Measurements from ENCODE around the gene BAG3. TPM values are rescaled to one million over a fixed set of nuclear protein-coding genes. Genes with fewer than 3 reads are reported as not detected.

The BAG3 gene
- total RNA-seq, 1 experiment from 2014 or later = 35.2 TPM

GRCh38 chr10:119644994-119645393 is 6.2 kb upstream of the BAG3 start:
- no peak for DNase-seq
- H3K9me3 Mint-ChIP-seq (ENCODE audit: low read depth, unreplicated experiment) = no peaks in the 10 kb centered on the region
- CTCF ChIA-PET = no interaction called here
- no TSS peak for BruUV-seq (replicated peaks)
- intact Hi-C loops (cut with micrococcal nuclease; ENCODE audit: unreplicated experiment) = no loop called here
- H3K27ac Mint-ChIP-seq (ENCODE audit: unreplicated experiment) = no peak overlapping the region
- H3K4me3 Mint-ChIP-seq (ENCODE audit: low read depth, unreplicated experiment) = no peak overlapping the region
- H3K36me3 Mint-ChIP-seq (ENCODE audit: insufficient read depth, unreplicated experiment) = no peaks in the 10 kb centered on the region
- H3K4me1 Mint-ChIP-seq (ENCODE audit: low read depth, unreplicated experiment) = peaks cover 8% of the 10 kb centered on the region
- no peaks in the 10 kb centered on the region for H3K27me3 Mint-ChIP-seq (ENCODE audit: unreplicated experiment)
- TF ChIP-seq CTCF (IDR thresholded peaks at IDR 0.05; ENCODE audit: unreplicated experiment) = no peak

- Mint-ChIP-seq H3K27ac (ENCODE audit: unreplicated experiment) (peak overlapping the region; percentile 64), H3K4me1 (ENCODE audit: low read depth, unreplicated experiment) (peaks cover 15% of the 10 kb centered on the region), H3K4me3 (ENCODE audit: low read depth, unreplicated experiment) (peak overlapping the region; percentile 76), H3K9me3 (ENCODE audit: low read depth, unreplicated experiment) (no peaks in the 10 kb centered on the region), H3K27me3 (ENCODE audit: unreplicated experiment) (no peaks in the 10 kb centered on the region), H3K36me3 (ENCODE audit: insufficient read depth, unreplicated experiment) (peaks cover 35% of the 10 kb centered on the region)
- CTCF ChIA-PET = interaction anchor here (0.6 kb wide), 1 partner anchor 10 kb away, joined by 3 read pairs; no protein-coding TSS in a partner anchor
- no peak for DNase-seq
- intact Hi-C loops (cut with micrococcal nuclease; ENCODE audit: unreplicated experiment) = loop anchor here (5.0 kb wide), 1 partner anchor 43 kb away; no protein-coding TSS in a partner anchor
- BruUV-seq (replicated peaks) = no TSS peak
- no peak for TF ChIP-seq CTCF (IDR thresholded peaks at IDR 0.05; ENCODE audit: unreplicated experiment)
Observed at GRCh38 chr10:119650062-119650461, 1.1 kb upstream of the BAG3 start.

GRCh38 chr10:119651514-119652360 is 557 bp downstream of the BAG3 start:
- Mint-ChIP-seq H3K36me3 (ENCODE audit: insufficient read depth, unreplicated experiment) (peaks cover 44% of the 10 kb centered on the region), H3K4me1 (ENCODE audit: low read depth, unreplicated experiment) (peaks cover 19% of the 10 kb centered on the region)

GRCh38 chr10:119652361-119652730 is 1.2 kb downstream of the BAG3 start:
- peaks cover 25% of the 10 kb centered on the region for H3K4me1 Mint-ChIP-seq (ENCODE audit: low read depth, unreplicated experiment)
- peaks cover 44% of the 10 kb centered on the region for H3K36me3 Mint-ChIP-seq (ENCODE audit: insufficient read depth, unreplicated experiment)
- no peaks in the 10 kb centered on the region for H3K27me3 Mint-ChIP-seq (ENCODE audit: unreplicated experiment)
- no peaks in the 10 kb centered on the region for H3K9me3 Mint-ChIP-seq (ENCODE audit: low read depth, unreplicated experiment)
- DNase-seq = peak; percentile 5
- H3K27ac Mint-ChIP-seq (ENCODE audit: unreplicated experiment) = peak overlapping the region; percentile 70
- intact Hi-C loops (cut with micrococcal nuclease; ENCODE audit: unreplicated experiment) = loop anchor here (5.0 kb wide), 1 partner anchor 45 kb away; no protein-coding TSS in a partner anchor
- H3K4me3 Mint-ChIP-seq (ENCODE audit: low read depth, unreplicated experiment) = peak overlapping the region; percentile 76
- CTCF ChIA-PET = interaction anchor here (0.6 to 1.1 kb wide), 2 partner anchors 44 to 685 kb away, joined by 3 to 4 read pairs; no protein-coding TSS in a partner anchor
- TF ChIP-seq CTCF (IDR thresholded peaks at IDR 0.05; ENCODE audit: unreplicated experiment) = no peak
- no TSS peak for BruUV-seq (replicated peaks)

More at GRCh38 chr10:119651514-119652360, 557 bp downstream of the BAG3 start:
- H3K27me3 Mint-ChIP-seq (ENCODE audit: unreplicated experiment) = no peaks in the 10 kb centered on the region
- no TSS peak for BruUV-seq (replicated peaks)
- intact Hi-C loops (cut with micrococcal nuclease; ENCODE audit: unreplicated experiment) = loop anchor here (5.0 kb wide), 1 partner anchor 44 kb away; no protein-coding TSS in a partner anchor
- peak; percentile 3 for DNase-seq
- H3K9me3 Mint-ChIP-seq (ENCODE audit: low read depth, unreplicated experiment) = no peaks in the 10 kb centered on the region
- H3K27ac Mint-ChIP-seq (ENCODE audit: unreplicated experiment) = peak overlapping the region; percentile 70
- H3K4me3 Mint-ChIP-seq (ENCODE audit: low read depth, unreplicated experiment) = peak overlapping the region; percentile 76
- no peak for TF ChIP-seq CTCF (IDR thresholded peaks at IDR 0.05; ENCODE audit: unreplicated experiment)
- CTCF ChIA-PET = interaction anchor here (0.6 to 1.1 kb wide), 3 partner anchors 43 to 685 kb away, joined by 3 to 4 read pairs (median 4); no protein-coding TSS in a partner anchor

Measured in Calu3 (cell line).